22Rv1 (cell line): Measurements from ENCODE around the gene VTI1A.

ENCODE experiments used
- H3K27ac ChIP-seq: fragments of 450-650 bp; 2 replicates; pipeline ENCODE4 v1.5.1; 2017
- CTCF ChIP-seq: fragments of 450-650 bp; IDR thresholded peaks from 2 replicates; pipeline ENCODE4 v1.5.1; 2017; ENCODE audit warnings: mild to moderate bottlenecking
- ZFX ChIP-seq: fragments of 450-650 bp; IDR thresholded peaks from 2 replicates; pipeline ENCODE4 v1.6.1; 2017; ENCODE audit warnings: antibody characterized with exemption, borderline replicate concordance

The VTI1A gene

GRCh38 chr10:112517451-112517862 is 70.4 kb downstream of the VTI1A start:
- no peak overlapping the region for H3K27ac ChIP-seq
- TF ChIP-seq ZFX (no peak), CTCF (no peak)

GRCh38 chr10:112519133-112519761 is 72.2 kb downstream of the VTI1A start:
- TF ChIP-seq ZFX: no peak
- no peak for TF ChIP-seq CTCF
- no peak overlapping the region for H3K27ac ChIP-seq

DNA sequence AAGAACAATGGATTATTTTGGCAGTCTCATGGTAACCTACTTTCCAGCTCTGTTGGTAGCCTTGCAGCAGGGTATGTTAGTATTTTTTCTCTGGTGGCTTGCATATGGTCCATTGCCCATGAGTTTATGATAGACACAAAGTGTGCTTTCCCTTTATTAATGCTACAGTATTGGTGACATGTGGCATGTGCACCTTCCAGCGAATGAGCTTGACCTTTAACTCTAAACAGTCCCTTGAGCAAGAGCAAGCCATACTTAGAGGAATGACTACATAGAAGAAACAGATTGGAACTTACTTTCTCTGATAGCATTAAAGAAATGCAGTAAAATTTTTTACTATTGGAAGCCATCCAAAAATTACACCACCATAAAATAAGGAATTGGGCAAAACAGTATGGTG is 73.9 kb downstream of the VTI1A start:
- TF ChIP-seq ZFX (no peak), CTCF (no peak)
- no peak overlapping the region for H3K27ac ChIP-seq

- H3K27ac ChIP-seq: no peak overlapping the region
- TF ChIP-seq CTCF: no peak
- no peak for TF ChIP-seq ZFX
These were observed 77.6 kb downstream of the VTI1A start for GRCh38 chr10:112524641-112525040.

- no peak overlapping the region for H3K27ac ChIP-seq
These were observed 78.2 kb downstream of the VTI1A start for GRCh38 chr10:112525200-112525599.

GRCh38 chr10:112526139-112526538 is 79.1 kb downstream of the VTI1A start:
- TF ChIP-seq ZFX (no peak), CTCF (no peak)
- no peak overlapping the region for H3K27ac ChIP-seq

More at GRCh38 chr10:112525200-112525599, 78.2 kb downstream of the VTI1A start:
- TF ChIP-seq CTCF (no peak), ZFX (no peak)

- no peak for TF ChIP-seq CTCF
- TF ChIP-seq ZFX: no peak
- no peak overlapping the region for H3K27ac ChIP-seq
These were observed 79.9 kb downstream of the VTI1A start for GRCh38 chr10:112526906-112527305.
